NOMO-1 treated with dmso at 0.1 percent for 144 hours (cell line): ENCODE data around the gene TMEM240.
"Not testable (repeated sequence)": the region's sequence is repeated elsewhere in the genome, so short reads cannot be mapped to it uniquely, and the experiment has no call there.

ENCODE experiments used
- DNase-seq: peaks from one replicate; lab custom pipeline; 2025; ENCODE audit not compliant: unreplicated experiment; lab: John Stamatoyannopoulos, UW

The TMEM240 gene

GRCh38 chr1:1540818-1541628 lies 599 bp upstream of the TMEM240 start:
- DNase-seq: no peak

- no peak for DNase-seq
Observed at GRCh38 chr1:1539310-1540089, 924 bp downstream of the TMEM240 start.

GRCh38 chr1:1538989-1539309 lies 1.5 kb downstream of the TMEM240 start:
- no peak for DNase-seq

GRCh38 chr1:1538334-1538733 lies 2.1 kb downstream of the TMEM240 start:
- DNase-seq: no peak

GRCh38 chr1:1537626-1538250 lies 2.7 kb downstream of the TMEM240 start:
- no peak for DNase-seq

GRCh38 chr1:1536938-1537546 lies 3.4 kb downstream of the TMEM240 start:
- no peak for DNase-seq

GRCh38 chr1:1536019-1536937 lies 4.1 kb downstream of the TMEM240 start:
- no peak for DNase-seq

- no peak for DNase-seq
Observed at GRCh38 chr1:1535201-1536018, 5.0 kb downstream of the TMEM240 start.

GRCh38 chr1:1534401-1535154 lies 5.8 kb downstream of the TMEM240 start:
- DNase-seq: no peak

GRCh38 chr1:1533894-1534291 lies 6.5 kb downstream of the TMEM240 start:
- DNase-seq: not testable (repeated sequence)

GRCh38 chr1:1533176-1533893 lies 7.1 kb downstream of the TMEM240 start:
- DNase-seq: not testable (repeated sequence)

GRCh38 chr1:1531947-1532346 lies 8.5 kb downstream of the TMEM240 start:
- DNase-seq: no peak

GRCh38 chr1:1529936-1530335 lies 10.5 kb downstream of the TMEM240 start:
- DNase-seq: no peak

- DNase-seq: no peak
Observed at GRCh38 chr1:1529321-1529720, 11.1 kb downstream of the TMEM240 start.

GRCh38 chr1:1528301-1529267 lies 11.8 kb downstream of the TMEM240 start:
- DNase-seq: no peak

- no peak for DNase-seq
Observed at GRCh38 chr1:1527092-1527816, 13.2 kb downstream of the TMEM240 start.
